Upper lobe of right lung (tissue), 1 donor: ENCODE results near the gene CTXND1. TPM values are rescaled to one million over a fixed set of nuclear protein-coding genes. Genes with fewer than 3 reads are reported as not detected.

Experiments used
- ATAC-seq: fragments of 200-7000 bp; cut with Tn5 transposase; one replicate; pipeline ENCODE4 v1.9.1; 2020; ENCODE audit warnings: mild to moderate bottlenecking, moderate library complexity
- DNase-seq: peaks from one replicate; pipeline ENCODE4 v3.0.0-alpha.2; 2020
- H3K27ac ChIP-seq: fragments of 200-600 bp; one replicate; pipeline ENCODE4 v1.8.0; 2022
- H3K27me3 ChIP-seq: fragments of 200-600 bp; one replicate; pipeline ENCODE4 v1.8.0; 2022; ENCODE audit warnings: mild to moderate bottlenecking
- H3K36me3 ChIP-seq: fragments of 200-600 bp; one replicate; pipeline ENCODE4 v1.8.0; 2022
- H3K4me1 ChIP-seq: fragments of 200-600 bp; one replicate; pipeline ENCODE4 v1.8.0; 2022
- H3K4me3 ChIP-seq: fragments of 200-600 bp; one replicate; pipeline ENCODE4 v1.8.0; 2022; ENCODE audit warnings: mild to moderate bottlenecking
- H3K9me3 ChIP-seq: fragments of 200-600 bp; one replicate; pipeline ENCODE4 v1.8.0; 2022
- CTCF ChIP-seq: fragments of 200-600 bp; IDR thresholded peaks from one replicate; pipeline ENCODE4 v1.8.0; 2022; ENCODE audit warnings: antibody characterized with exemption
- intact Hi-C: fragments of 100-400 bp; cut with DNase I; formaldehyde crosslinking; loops from one replicate; pipeline ENCODE4 v1.11.0; 2022
- total RNA-seq: library from RNA; stranded (reverse); fragmentation: NEBNext Ultra II Directional; extraction: Animal tissue kit (Norgen Biotek cat#: 25700); gene quantifications from one replicate; pipeline ENCODE4 v1.2.1, GENCODE V29; 2021
- donor health status: DM: no; HTN: yes; CAD: no; lungs with severe emphysema.

CTXND1 gene
- total RNA-seq, 1 donor from 2014 or later = 1.9 TPM

- ATAC-seq = no peak
- intact Hi-C loops = no loop called here
Measured at GRCh38 chr15:80168421-80168820, 83.6 kb downstream of the CTXND1 start.

GRCh38 chr15:80167936-80168335 lies 84.1 kb downstream of the CTXND1 start:
- Histone ChIP-seq H3K27me3 (no peaks in the 10 kb centered on the region), H3K27ac (no peak overlapping the region), H3K4me3 (no peak overlapping the region), H3K36me3 (peaks cover 17% of the 10 kb centered on the region), H3K4me1 (no peaks in the 10 kb centered on the region), H3K9me3 (no peaks in the 10 kb centered on the region)
- ATAC-seq (no peak), DNase-seq (no peak)
- intact Hi-C loops = no loop called here
- no peak for TF ChIP-seq CTCF

More at GRCh38 chr15:80168421-80168820, 83.6 kb downstream of the CTXND1 start:
- Histone ChIP-seq H3K9me3 (no peaks in the 10 kb centered on the region), H3K4me1 (no peaks in the 10 kb centered on the region), H3K27me3 (no peaks in the 10 kb centered on the region), H3K36me3 (peaks cover 16% of the 10 kb centered on the region), H3K4me3 (no peak overlapping the region), H3K27ac (no peak overlapping the region)
- no peak for DNase-seq
- TF ChIP-seq CTCF = no peak

GRCh38 chr15:80163897-80164296 lies 88.1 kb downstream of the CTXND1 start:
- no peak overlapping the region for H3K27ac ChIP-seq

GRCh38 chr15:80163217-80163616 lies 88.8 kb downstream of the CTXND1 start:
- peaks cover 19% of the 10 kb centered on the region for H3K36me3 ChIP-seq
- H3K9me3 ChIP-seq = no peaks in the 10 kb centered on the region
- no peak for TF ChIP-seq CTCF
- H3K27ac ChIP-seq = no peak overlapping the region
- peaks cover 20% of the 10 kb centered on the region for H3K4me1 ChIP-seq
- no peak overlapping the region for H3K4me3 ChIP-seq
- no peaks in the 10 kb centered on the region for H3K27me3 ChIP-seq
- ATAC-seq (no peak), DNase-seq (no peak)
- intact Hi-C loops = no loop called here

More at GRCh38 chr15:80163897-80164296, 88.1 kb downstream of the CTXND1 start:
- Histone ChIP-seq H3K4me3 (no peak overlapping the region), H3K4me1 (peaks cover 20% of the 10 kb centered on the region), H3K9me3 (no peaks in the 10 kb centered on the region), H3K36me3 (peaks cover 24% of the 10 kb centered on the region), H3K27me3 (no peaks in the 10 kb centered on the region)
- intact Hi-C loops = no loop called here
- ATAC-seq (no peak), DNase-seq (no peak)
- no peak for TF ChIP-seq CTCF

- H3K27ac ChIP-seq = peak overlapping the region; percentile 38
- H3K4me3 ChIP-seq = no peak overlapping the region
- intact Hi-C loops = no loop called here
- ATAC-seq (no peak), DNase-seq (no peak)
- no peaks in the 10 kb centered on the region for H3K9me3 ChIP-seq
- TF ChIP-seq CTCF = no peak
- H3K36me3 ChIP-seq = peaks cover 16% of the 10 kb centered on the region
- H3K4me1 ChIP-seq = peaks cover 20% of the 10 kb centered on the region
- H3K27me3 ChIP-seq = no peaks in the 10 kb centered on the region
Measured at GRCh38 chr15:80162059-80162554, 89.9 kb downstream of the CTXND1 start.
